ENCODE results near the gene RCC2.

Gene RCC2

GRCh38 chr1:17442841-17443240 is 3.4 kb upstream of the RCC2 start:
- DNase-seq (ENCODE audit: low spot score) = no peak

GRCh38 chr1:17441993-17442357 is 2.5 kb upstream of the RCC2 start:
- DNase-seq (ENCODE audit: low spot score) = no peak

GRCh38 chr1:17441265-17441992 is 2.0 kb upstream of the RCC2 start:
- DNase-seq (ENCODE audit: low spot score) = peak; percentile 66

DNA sequence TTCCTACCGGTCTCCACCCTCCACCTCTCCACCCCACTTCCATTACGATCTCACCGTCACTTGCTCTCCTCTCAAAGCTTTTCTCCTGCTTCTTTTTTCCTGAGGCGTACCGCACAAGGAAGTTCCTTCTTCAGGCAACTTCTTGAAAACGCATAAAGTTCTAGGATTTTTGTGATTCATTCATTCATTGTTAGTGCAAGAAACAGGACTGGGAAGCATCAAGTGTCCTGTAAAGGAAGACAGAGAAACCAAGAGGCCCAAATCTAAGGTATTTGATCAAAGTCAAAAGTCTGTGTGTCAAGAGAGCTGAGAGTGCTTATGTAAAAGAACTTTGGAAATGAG is 1.3 kb upstream of the RCC2 start:
- no peak for DNase-seq (ENCODE audit: low spot score)

GRCh38 chr1:17440074-17440826 is 773 bp upstream of the RCC2 start:
- no peak for DNase-seq (ENCODE audit: low spot score)

DNA sequence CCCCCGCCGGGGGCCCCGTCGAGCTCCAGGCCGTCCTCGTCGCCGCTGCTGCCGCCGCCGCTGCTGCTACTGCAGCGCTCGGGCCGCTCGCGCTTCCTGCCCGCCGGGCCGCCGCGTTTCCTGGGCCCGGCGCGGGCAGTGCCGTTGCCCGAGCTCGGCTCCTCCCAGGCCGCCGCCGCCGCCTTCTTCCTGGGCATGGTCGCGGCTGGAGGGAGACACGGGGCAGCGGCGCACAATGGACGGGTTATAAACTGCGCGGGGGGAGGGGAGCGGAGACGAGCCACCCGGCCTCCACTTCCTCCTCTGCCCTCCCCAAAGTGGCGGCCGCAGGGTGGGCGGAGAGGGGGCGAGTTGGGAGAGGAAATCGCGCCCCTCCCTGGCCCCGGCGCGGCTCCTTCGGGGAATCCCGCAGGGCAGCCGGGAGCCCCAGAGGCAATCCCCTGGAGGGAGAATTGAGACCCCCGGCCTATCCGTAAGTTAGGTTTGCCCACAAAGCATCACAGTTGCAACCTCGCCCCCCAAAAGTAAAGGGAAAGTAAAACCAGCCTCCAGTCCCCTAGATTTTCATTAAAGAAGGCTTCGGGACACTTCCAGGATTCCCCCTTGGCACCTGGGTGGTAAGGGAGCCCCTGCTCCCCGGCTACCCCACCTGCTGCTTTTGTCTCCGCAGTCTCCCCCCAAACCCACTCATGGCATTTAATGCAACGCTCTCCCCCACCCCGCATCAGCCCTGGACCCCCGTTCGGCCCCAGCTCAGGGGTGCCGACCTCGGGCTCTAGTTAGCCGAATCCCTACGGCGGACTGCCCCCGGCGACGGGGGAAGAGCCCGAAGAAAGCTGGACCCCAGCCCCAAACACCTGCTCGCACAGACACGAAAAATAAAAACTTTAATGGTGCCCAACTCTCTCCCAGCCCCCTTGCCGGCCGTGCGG is 893 bp downstream of the RCC2 start:
- DNase-seq (ENCODE audit: low spot score) = peak; percentile 72

GRCh38 chr1:17437580-17438317 is 1.7 kb downstream of the RCC2 start:
- DNase-seq (ENCODE audit: low spot score) = peak; percentile 55

- DNase-seq (ENCODE audit: low spot score) = no peak
These were observed 2.3 kb downstream of the RCC2 start for GRCh38 chr1:17437260-17437579.

- no peak for DNase-seq (ENCODE audit: low spot score)
These were observed 2.9 kb downstream of the RCC2 start for GRCh38 chr1:17436380-17437174.

GRCh38 chr1:17434601-17435000 is 4.9 kb downstream of the RCC2 start:
- no peak for DNase-seq (ENCODE audit: low spot score)

GRCh38 chr1:17434016-17434415 is 5.5 kb downstream of the RCC2 start:
- DNase-seq (ENCODE audit: low spot score) = no peak

- no peak for DNase-seq (ENCODE audit: low spot score)
These were observed 6.2 kb downstream of the RCC2 start for GRCh38 chr1:17433261-17433660.

- no peak for DNase-seq (ENCODE audit: low spot score)
These were observed 7.1 kb downstream of the RCC2 start for GRCh38 chr1:17432412-17432811.

DNA sequence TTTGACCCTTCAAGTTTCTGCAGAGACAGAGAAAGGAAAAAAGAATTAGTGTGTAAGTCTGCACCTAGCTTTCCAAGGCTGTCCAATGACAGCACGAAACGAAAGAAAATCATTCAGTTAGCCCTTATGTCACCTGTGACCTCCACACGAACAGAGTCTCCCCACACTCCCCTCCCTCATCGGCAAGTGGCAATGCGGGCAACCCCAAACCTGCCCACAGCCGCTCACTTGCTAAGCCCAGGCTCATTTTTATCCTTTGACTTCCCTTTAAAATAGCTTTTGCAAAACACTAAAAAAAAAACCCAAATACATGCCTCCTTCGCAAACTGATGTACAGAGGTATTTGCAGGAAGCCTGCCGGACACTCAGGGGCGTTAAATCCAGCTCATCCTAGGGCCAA is 10.3 kb downstream of the RCC2 start:
- no peak for DNase-seq (ENCODE audit: low spot score)

DNA sequence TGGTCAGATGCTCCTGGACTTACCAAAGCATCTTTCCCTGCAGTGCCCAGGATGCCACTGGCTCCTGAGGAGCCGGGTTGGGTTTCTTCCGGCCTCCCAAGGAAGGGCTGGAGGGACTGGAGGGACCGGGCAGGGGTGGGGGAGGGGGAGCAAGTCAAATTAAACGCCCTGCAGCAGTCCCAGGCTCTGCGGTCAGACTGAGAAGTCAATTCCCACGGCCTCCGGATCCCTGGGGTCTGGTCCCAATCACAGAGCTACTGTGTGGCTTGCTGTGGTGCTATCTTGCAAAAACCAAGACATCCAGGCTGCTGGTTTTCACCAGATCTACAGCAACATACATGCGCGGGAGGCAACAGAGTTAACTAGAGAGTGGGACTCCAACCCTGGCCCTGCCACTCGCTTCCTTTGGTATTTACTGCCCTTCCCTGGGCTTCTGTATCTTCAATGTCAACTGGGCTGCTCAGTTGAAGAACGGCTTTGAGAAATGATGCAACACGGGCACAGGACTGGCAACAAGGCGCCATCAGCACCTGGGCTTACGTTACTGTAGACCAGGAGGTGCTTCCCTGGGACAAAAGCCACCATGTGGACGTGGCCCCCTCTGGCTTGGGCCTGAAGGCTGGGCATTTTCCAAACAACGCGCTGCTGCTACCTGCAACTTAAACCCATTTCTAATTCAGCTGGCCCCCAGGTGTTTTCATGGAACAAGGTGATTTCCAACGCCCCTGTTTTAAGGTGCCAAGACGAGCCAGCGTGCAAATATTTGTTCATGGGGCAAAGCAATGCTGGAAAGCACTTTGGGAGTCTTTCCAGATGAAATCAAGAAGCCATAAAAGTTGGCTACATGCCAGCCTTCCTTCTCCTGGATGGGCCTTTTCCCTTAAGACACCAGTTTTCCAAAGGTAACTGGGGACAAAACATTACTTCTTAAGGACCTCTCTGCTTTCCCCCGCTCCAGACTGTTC is 11.5 kb downstream of the RCC2 start:
- no peak for DNase-seq (ENCODE audit: low spot score)

DNA sequence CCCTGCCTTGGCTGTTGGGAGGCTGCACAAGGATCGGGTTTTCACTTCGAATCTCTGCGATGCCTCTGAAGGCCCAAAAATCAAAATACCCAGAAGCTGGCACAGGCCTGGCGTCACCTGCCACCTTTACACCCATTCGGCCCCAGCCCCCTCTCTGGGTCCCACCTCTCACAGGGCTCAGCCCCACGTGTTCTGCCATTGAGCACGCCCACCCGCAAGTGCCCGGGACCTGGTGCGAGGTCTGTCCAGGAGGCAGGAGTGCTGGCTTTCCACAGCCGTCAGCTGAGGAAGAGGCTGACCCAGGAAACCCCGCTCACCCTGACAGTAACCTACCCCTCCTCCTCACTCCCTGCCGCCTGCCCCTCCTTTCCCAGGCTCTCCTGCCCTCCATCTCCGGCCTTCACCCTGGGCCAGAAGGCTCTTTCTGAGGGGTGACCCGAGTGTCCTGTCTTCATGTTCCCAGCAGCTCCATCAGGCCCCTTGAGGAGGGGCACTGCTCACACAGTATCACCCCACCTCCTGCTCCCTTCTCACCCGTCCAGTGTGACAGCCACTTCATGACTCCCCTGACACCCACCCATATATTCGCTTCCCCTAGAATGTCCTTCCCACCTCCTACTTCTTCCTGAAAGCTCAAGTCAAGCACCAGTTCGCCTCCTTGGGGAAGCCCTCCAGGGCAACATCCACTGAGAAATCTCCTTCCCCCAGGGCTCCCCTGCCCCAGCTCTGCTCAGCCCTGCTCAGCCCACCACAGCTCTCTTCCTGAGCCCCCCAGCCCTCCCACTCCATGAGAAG is 13.5 kb downstream of the RCC2 start:
- no peak for DNase-seq (ENCODE audit: low spot score)

DNA sequence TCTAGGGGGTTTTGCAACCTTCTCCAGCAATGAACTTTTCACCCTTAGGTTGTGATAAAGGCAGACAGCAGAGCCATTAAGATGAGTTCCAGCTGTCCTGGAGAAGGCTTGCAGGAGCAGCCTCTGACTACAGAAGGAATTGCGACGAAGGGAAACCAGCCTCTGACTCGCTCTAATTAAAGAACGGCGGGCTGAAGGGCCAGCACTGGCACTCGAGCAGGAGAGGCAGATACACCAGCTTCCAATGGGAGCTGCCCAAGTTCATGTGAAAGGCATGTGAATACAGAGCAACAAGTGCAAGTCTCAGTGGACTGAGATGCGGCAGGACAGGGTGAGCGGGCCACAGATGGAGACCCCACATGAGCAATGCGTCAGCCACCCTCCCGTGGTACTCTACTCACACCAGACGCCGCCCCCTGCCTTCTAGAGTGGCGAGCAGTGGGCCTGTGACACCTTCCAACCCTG is 15.7 kb downstream of the RCC2 start:
- DNase-seq (ENCODE audit: low spot score) = no peak

GRCh38 chr1:17422461-17422860 is 17.0 kb downstream of the RCC2 start:
- no peak for DNase-seq (ENCODE audit: low spot score)

DNA sequence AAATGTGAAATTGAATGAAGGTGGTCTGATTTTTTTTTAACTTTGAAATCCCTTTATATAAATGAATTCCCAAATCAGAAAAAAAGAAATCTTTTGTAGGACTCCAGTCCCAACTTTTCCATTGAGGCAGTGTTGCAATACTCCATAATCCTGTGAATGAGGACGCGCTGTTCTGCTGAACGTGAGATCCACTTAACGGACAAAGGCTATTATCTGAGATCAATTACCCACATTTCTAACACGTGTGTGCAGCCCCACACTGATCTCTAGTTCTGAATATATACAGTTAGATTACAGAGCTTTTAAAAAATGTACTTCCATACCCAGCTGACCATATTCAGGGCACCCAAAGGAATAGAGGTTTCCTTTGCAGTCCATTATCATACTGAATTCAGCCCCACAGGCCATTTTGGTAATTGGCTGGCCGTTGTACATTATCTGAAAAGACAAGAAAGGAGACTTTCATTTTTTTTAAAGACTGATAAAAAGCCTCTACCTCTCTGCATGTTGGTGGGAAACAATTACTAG is 19.0 kb downstream of the RCC2 start:
- no peak for DNase-seq (ENCODE audit: low spot score)

Data from putamen (tissue), 1 donor.